Kidney glomerular epithelial cell (primary cell): Measurements from ENCODE around the gene MTIF3.

Source experiments
- DNase-seq: peaks from one replicate; lab custom pipeline; 2025; lab: John Stamatoyannopoulos, UW

MTIF3 gene, protein sequence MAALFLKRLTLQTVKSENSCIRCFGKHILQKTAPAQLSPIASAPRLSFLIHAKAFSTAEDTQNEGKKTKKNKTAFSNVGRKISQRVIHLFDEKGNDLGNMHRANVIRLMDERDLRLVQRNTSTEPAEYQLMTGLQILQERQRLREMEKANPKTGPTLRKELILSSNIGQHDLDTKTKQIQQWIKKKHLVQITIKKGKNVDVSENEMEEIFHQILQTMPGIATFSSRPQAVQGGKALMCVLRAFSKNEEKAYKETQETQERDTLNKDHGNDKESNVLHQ

DNA sequence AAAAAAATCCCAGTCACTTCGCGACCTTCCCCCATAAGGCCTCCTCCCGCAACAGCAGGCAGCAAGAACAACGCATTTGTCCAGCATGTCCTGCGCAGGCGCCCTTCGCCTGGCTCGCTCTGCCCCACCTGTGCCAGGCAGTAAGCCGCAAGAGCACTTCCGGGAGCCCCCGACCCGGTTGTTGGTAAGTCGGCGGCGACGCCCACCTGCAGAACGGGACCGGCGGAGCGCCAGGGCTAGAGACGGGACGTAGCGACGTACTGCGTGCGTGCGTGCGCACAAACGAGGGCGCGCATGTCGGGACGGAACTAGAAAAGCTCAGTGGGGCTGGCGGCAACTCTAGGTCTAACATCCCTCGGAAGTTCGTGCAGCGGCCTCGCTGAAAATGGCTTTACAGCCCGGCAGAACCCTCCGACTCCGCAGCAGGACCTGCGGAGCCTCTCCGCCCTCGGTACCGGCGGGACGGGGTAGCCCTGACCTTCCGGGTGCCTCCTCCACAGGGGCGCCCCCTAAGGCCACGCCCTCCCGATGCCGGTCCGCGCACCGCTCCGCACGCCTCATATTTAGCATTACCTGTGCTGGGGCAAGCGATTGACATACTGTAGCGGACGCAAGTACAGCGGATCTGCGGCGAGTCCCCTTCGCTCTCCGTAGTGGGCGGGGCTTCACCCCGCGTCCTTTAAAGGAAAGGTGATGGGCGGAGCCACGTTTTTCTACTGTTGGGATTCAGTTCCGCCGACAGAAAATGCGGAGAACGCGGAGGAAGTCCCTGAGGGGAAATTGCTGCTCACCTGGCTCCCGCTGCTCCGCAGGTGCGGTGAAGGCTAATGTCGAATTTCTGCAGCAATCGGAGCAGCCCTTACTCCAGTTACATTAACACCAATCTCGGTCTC is at the start of gene MTIF3:
MTIF3 (minus strand) TSS at position 629 of the 893 bp plus-strand sequence. CDS start 10,116 bp downstream, outside the sequence.
- DNase-seq, result peak; percentile 88

DNA sequence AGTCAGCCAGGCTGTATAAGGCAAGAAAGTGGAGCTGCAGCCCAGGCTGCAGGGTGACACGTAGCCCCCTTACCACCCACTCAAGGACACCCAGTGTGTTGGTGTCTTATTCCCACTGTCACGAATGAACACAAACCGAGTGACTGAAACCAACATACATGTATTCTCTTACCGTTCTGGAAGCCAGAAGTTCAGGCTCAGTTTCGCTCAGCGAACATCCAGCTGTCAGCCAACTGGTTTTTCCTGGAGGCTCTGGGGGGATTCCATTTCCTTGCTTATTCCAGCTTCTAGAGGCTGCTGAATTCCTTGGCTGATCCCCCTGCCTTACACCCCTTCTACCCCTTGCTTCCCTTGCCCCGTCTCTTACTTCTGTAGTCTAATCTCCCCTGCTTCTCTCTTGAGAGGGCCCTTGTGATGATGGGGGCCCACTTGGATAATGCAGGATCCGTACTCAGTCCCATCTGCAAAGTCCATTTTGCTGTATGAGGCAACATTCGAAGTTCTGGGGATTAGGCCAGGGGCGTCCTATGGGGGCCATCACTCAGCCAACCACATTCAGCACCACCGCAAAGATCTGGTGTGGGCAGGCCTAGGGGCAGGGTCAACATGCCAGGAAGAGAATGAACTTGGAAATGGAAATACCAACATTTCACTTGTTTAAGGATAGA is 47.3 kb upstream of the MTIF3 start:
- no peak for DNase-seq

- no peak for DNase-seq
These were observed 46.3 kb upstream of the MTIF3 start for GRCh38 chr13:27496536-27497273.

GRCh38 chr13:27496006-27496405 is 45.6 kb upstream of the MTIF3 start:
- no peak for DNase-seq

GRCh38 chr13:27495551-27495950 is 45.2 kb upstream of the MTIF3 start:
- no peak for DNase-seq

GRCh38 chr13:27493981-27494380 is 43.6 kb upstream of the MTIF3 start:
- DNase-seq, result no peak

DNA sequence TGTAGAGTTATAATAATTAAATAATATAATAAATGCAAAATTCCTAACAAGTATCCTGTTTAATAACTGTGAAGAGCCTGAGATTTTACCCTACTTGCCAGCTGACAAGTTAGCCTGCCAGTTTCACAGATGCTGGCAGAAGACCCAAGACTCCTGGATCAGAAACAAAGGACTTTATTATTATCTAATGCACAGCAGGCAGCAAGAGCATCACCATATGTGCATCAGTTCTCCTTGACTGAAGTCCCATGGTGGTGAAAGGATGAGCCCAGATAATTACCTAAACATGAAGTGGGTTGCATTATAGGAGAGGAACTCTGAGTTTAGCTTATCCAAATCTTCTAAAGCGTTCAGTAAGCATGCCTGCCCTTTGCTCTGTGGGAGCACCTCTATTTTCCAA is 39.1 kb upstream of the MTIF3 start:
- DNase-seq, result no peak

- DNase-seq, result no peak
These were observed 37.4 kb upstream of the MTIF3 start for GRCh38 chr13:27487776-27488175.

- no peak for DNase-seq
These were observed 33.1 kb upstream of the MTIF3 start for GRCh38 chr13:27483421-27483820.

DNA sequence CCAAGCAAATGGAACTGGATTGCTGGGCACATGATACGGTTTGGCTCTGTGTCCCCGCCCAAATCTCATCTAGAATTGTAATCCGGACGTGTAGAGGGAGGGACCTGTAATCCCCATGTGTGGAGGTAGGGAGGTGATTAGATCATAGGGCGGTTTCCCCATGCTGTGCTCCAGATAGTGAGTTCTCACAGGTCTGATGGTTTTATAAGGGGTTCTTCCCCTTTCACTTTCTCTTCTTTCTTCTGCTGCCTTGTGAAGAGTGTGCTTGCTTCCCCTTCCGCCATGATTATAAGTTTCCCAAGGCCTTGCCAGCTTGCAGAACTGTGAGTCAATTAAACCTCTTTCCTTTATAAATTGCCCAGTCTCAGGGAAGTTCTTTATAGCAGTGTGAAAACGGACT is 32.6 kb upstream of the MTIF3 start:
- no peak for DNase-seq

DNA sequence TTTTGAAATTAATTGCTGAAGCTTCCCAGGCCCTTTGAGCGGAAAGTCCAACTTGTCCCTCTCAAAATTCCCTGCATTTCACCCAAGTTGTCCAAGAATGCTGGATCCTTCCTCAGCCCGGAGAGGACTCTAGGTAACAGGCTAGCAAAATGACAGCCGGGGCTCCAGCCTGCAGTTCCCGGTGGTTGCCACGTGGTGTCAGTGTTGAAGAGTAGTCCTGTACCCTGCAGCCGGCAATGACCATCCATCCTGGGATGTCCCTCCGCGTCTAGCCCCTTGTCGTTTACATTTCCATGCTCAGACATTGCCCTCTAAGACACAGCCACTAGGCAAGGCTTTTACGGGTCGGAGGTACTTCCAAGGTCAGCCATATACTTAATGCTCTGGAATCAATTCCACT is 31.4 kb upstream of the MTIF3 start:
- DNase-seq, result peak; percentile 1

- DNase-seq, result peak; percentile 2
These were observed 26.8 kb upstream of the MTIF3 start for GRCh38 chr13:27476943-27477703.

DNA sequence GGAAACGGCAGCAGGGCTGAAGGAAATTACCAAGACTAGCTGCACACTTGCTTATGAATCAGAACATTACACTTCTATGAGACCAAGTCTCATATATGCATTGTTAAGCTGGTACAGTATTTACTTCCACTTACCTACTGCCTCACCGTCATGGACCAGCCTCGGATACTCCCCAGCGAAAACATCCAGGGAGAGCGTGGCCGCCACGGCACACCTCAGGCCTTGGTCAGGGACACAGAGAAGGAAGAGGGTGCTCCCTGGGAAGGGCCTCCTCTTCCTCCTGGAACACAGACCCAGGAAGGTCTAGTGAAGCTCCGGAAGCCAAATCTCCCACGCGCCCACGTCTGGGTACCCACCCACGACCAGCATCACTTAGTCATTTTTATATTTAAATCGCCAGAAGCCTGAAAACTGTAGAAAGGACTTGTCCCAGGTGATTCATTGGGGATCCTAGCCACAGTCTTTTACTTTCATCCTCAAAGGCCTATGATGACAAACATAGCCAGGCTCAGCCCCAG is 24.4 kb upstream of the MTIF3 start:
- DNase-seq, result no peak

DNA sequence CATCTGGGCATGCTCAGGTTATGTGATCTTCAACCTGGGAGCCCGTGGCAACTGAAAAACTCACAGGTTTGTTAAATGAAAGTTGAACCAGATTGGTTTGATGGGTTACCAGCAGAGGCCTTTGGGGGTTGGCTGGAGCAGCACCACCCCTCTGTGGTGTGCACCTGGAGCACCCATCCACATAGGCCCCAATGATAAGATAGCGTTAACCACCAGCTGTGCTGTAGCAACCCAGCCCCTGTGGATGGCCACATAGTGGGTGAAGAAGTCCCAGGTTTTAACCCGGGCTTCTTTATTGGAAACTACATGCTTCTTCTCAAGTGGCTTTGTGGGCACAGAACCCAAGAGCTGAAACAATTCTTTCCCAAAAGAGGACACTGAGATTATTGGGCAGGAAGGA is 22.6 kb upstream of the MTIF3 start:
- DNase-seq, result no peak

- DNase-seq, result no peak
These were observed 22.1 kb upstream of the MTIF3 start for GRCh38 chr13:27472441-27472840.

- DNase-seq, result no peak
These were observed 19.9 kb upstream of the MTIF3 start for GRCh38 chr13:27470075-27470820.

- no peak for DNase-seq
These were observed 16.1 kb upstream of the MTIF3 start for GRCh38 chr13:27466513-27466912.

DNA sequence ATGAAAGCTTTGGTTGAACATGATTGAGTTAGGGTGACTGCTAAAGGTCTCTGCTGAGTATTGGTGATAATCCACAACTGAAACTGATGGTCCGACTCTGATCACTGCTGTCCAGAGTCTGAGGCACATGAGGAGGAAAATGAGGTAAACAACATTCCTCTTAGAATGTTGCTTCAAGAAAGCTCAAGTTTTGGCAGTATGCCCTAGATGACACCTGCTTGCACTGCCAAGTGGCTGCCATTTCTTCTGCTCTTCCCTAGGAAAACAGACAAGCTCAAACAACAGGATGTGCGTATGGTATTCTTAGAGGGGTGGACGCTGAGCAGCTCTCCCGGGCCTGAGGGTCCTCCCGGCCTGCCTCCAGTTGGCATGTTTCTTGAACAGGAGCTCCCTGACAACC is 15.2 kb upstream of the MTIF3 start:
- DNase-seq, result no peak

- DNase-seq, result no peak
These were observed 13.1 kb upstream of the MTIF3 start for GRCh38 chr13:27463500-27463899.

- DNase-seq, result no peak
These were observed 11.7 kb upstream of the MTIF3 start for GRCh38 chr13:27461940-27462584.
